Measurements from ENCODE around the gene NAT16. TPM values are rescaled to one million over a fixed set of nuclear protein-coding genes. Genes with fewer than 3 reads are reported as not detected.
"Not testable (repeated sequence)": the region's sequence is repeated elsewhere in the genome, so short reads cannot be mapped to it uniquely, and the experiment has no call there.

NAT16 gene
- total and polyA plus RNA-seq, 7 experiments from 2014 or later: not detected

DNA sequence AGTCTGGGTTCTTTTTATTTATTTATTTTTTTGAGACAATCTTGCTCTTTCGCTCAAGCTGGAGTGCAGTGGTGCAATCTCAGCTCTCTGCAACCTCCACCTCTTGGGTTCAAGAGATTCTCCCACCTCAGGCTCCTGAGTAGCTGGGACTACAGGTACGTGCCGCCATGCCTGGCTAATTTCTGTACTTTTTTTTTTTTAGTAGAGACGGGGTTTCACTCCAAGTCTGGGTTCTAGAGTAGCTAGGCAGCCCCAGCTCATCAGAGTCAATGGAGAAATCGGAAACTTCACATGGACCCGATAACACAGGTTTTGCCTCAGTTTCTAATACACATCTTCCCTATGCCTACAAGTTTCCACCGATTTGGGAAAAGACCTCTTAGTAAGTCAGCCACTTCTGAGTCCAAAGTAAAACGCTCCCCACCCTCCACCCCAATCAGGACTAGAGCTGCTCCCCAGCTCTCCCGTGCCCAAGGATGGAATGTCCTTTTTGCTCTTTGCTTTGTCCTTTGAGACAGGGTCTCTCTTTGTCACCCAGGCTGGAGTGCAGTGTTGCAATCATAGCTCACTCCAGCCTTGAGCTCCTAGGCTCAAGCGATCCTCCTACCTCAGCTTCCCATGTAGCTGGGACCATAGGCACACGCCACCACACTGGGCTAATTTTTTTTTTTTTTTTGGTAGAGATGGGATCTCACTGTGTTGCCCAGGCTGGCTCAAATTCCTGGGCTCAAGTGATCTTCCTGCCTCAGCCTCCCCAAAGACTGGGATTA is 57.0 kb downstream of the NAT16 start:
- H3K27ac ChIP-seq (ENCODE audit: low read depth, low read length): no peak overlapping the region
- H3K36me3 ChIP-seq (ENCODE audit: control insufficient read depth in 2 of 3, insufficient read depth in 3 of 3, low read length in 3 of 3): no peaks in the 10 kb centered on the region
- peaks cover 0 to 2% (median 0%) of the 10 kb centered on the region in 11 donors for H3K9me3 Mint-ChIP-seq
- ChIA-PET POLR2A (no interaction called here), CTCF (interaction anchor here (1.0 to 1.3 kb wide), 3 partner anchors 18 to 21 kb away, joined by 3 to 4 read pairs (median 3); no protein-coding TSS in a partner anchor)
- peaks cover 53 to 68% (median 61%) of the 10 kb centered on the region in 5 donors for H3K27me3 Mint-ChIP-seq
- no peak overlapping the region for H3K4me3 ChIP-seq (ENCODE audit: low read length)
- peaks cover 0 to 3% (median 0%) of the 10 kb centered on the region in 5 donors for H3K36me3 Mint-ChIP-seq
- peaks cover 23 to 50% (median 30%) of the 10 kb centered on the region in 7 donors for H3K4me1 Mint-ChIP-seq
- H3K27me3 ChIP-seq (ENCODE audit: control insufficient read depth in 2 of 2, insufficient read depth in 2 of 2, low read length in 2 of 2): no peaks in the 10 kb centered on the region
- H3K27ac Mint-ChIP-seq: no peak overlapping the region
- DNase-seq (no peak), ATAC-seq (no peak)
- H3K9me3 ChIP-seq (ENCODE audit: control insufficient read depth in 2 of 3, low read length in 3 of 3): no peaks in the 10 kb centered on the region
- peaks cover 6 to 15% of the 10 kb centered on the region in 2 donors for H3K4me1 ChIP-seq (ENCODE audit: control insufficient read depth in 2 of 2, insufficient read depth in 2 of 2, low read length in 2 of 2)
- intact Hi-C loops (cut with micrococcal nuclease): no loop called here
- peak overlapping the region in 1 of 10 donors; percentile 83 for H3K4me3 Mint-ChIP-seq

GRCh38 chr7:101121991-101122932 is 57.8 kb downstream of the NAT16 start:
- H3K27me3 ChIP-seq (ENCODE audit: control insufficient read depth in 2 of 2, insufficient read depth in 2 of 2, low read length in 2 of 2): no peaks in the 10 kb centered on the region
- CTCF ChIA-PET: interaction anchor here (1.0 to 1.3 kb wide), 4 partner anchors 18 to 22 kb away, joined by 3 to 4 read pairs (median 4); no protein-coding TSS in a partner anchor
- no peak overlapping the region for H3K27ac ChIP-seq (ENCODE audit: low read depth, low read length)
- Mint-ChIP-seq H3K9me3 (peaks cover 0 to 2% (median 0%) of the 10 kb centered on the region in 11 donors), H3K36me3 (peaks cover 0 to 3% (median 0%) of the 10 kb centered on the region in 5 donors), H3K4me3 (peak overlapping the region in 6 of 10 donors; percentile 17 to 83 (median 42)), H3K27ac (peak overlapping the region in 2 of 9 donors; percentile 66 to 77), H3K27me3 (peaks cover 48 to 61% (median 58%) of the 10 kb centered on the region in 5 donors), H3K4me1 (peaks cover 21 to 44% (median 27%) of the 10 kb centered on the region in 7 donors)
- intact Hi-C loops (cut with micrococcal nuclease): no loop called here
- no peaks in the 10 kb centered on the region for H3K36me3 ChIP-seq (ENCODE audit: control insufficient read depth in 2 of 3, insufficient read depth in 3 of 3, low read length in 3 of 3)
- no peak for DNase-seq
- POLR2A ChIA-PET: no interaction called here
- no peak overlapping the region for H3K4me3 ChIP-seq (ENCODE audit: low read length)
- peaks cover 6 to 14% of the 10 kb centered on the region in 2 donors for H3K4me1 ChIP-seq (ENCODE audit: control insufficient read depth in 2 of 2, insufficient read depth in 2 of 2, low read length in 2 of 2)
- ATAC-seq: no peak
- no peaks in the 10 kb centered on the region for H3K9me3 ChIP-seq (ENCODE audit: control insufficient read depth in 2 of 3, low read length in 3 of 3)

DNA sequence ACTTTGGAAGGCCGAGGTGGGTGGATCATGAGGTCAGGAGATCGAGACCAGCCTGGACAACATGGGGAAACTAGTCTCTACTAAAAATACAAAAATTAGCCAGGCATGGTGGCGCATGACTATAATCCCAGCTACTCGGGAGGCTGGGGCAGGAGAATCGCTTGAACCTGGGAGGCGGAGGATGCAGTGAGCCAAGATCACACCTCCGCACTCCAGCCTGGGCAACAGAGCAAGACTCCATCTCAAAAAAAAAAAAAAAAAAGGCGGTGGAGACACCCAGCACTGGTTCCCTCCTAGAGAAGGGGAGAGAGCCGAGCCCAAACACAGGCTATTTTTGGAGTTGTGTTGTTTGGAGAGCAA is 58.5 kb downstream of the NAT16 start:
- Mint-ChIP-seq H3K27ac (peak overlapping the region in 1 of 9 donors; percentile 77), H3K27me3 (peaks cover 43 to 55% (median 51%) of the 10 kb centered on the region in 5 donors), H3K4me3 (peak overlapping the region in 2 of 10 donors; percentile 72 to 83), H3K4me1 (peaks cover 15 to 38% (median 20%) of the 10 kb centered on the region in 7 donors)
- H3K4me1 ChIP-seq (ENCODE audit: control insufficient read depth in 2 of 2, insufficient read depth in 2 of 2, low read length in 2 of 2); intact Hi-C loops (cut with micrococcal nuclease); POLR2A ChIA-PET; ATAC-seq; H3K9me3 Mint-ChIP-seq; H3K36me3 ChIP-seq (ENCODE audit: control insufficient read depth in 2 of 3, insufficient read depth in 3 of 3, low read length in 3 of 3); H3K27ac ChIP-seq (ENCODE audit: low read depth, low read length); H3K27me3 ChIP-seq (ENCODE audit: control insufficient read depth in 2 of 2, insufficient read depth in 2 of 2, low read length in 2 of 2); DNase-seq; H3K4me3 ChIP-seq (ENCODE audit: low read length); H3K9me3 ChIP-seq (ENCODE audit: control insufficient read depth in 2 of 3, low read length in 3 of 3); H3K36me3 Mint-ChIP-seq: not testable (repeated sequence)
- CTCF ChIA-PET: interaction anchor here (1.0 kb wide), 1 partner anchor 22 kb away, joined by 4 read pairs; no protein-coding TSS in a partner anchor

Small RNA genes within 50 kb of the gene (microRNA-seq; reads per million reads assigned to microRNA genes)
- gene MIR4653 (ENCODE audit: borderline microRNAs expressed): not detected

Other genes with a start within 250 kb of the NAT16 start
- gene MUC3A, start 230.8 kb downstream of the NAT16 start, total RNA-seq: not detected
- not detected for gene MUC3A, start 230.8 kb downstream of the NAT16 start, polyA plus RNA-seq
- not detected for gene MUC12, start 210.7 kb downstream of the NAT16 start, total RNA-seq
- gene MUC12, start 210.7 kb downstream of the NAT16 start, polyA plus RNA-seq: not detected
- gene MUC17, start 160.2 kb downstream of the NAT16 start, total RNA-seq: not detected
- gene MUC17, start 160.2 kb downstream of the NAT16 start, polyA plus RNA-seq: not detected
- 10 to 100 TPM; 49.6 to 72.3 (median 68.0) TPM for gene TRIM56, start 94.8 kb downstream of the NAT16 start, total RNA-seq
- 10 to 100 TPM in 1 of 2 donors, 1 to 10 TPM in 1; 5.3 to 17.0 TPM for gene TRIM56, start 94.8 kb downstream of the NAT16 start, polyA plus RNA-seq
- gene SERPINE1, start 53.2 kb downstream of the NAT16 start, total RNA-seq: under 1 TPM in 3 of 5 experiments, not detected in 2; 0.08 to 0.56 (median 0.36) TPM
- gene SERPINE1, start 53.2 kb downstream of the NAT16 start, polyA plus RNA-seq: not detected
- gene AP1S1, start 25.8 kb downstream of the NAT16 start, total RNA-seq: 10 to 100 TPM in 1 of 5 experiments, 1 to 10 TPM in 4; 6.2 to 39.4 (median 8.3) TPM
- gene AP1S1, start 25.8 kb downstream of the NAT16 start, polyA plus RNA-seq: 1 to 10 TPM; 3.3 to 6.9 TPM
- gene VGF, start 14.7 kb downstream of the NAT16 start, total RNA-seq: under 1 TPM in 1 of 5 experiments, not detected in 4; 0.19 TPM
- gene VGF, start 14.7 kb downstream of the NAT16 start, polyA plus RNA-seq: not detected
- gene MOGAT3, start 20.7 kb upstream of the NAT16 start, total RNA-seq: not detected
- not detected for gene MOGAT3, start 20.7 kb upstream of the NAT16 start, polyA plus RNA-seq
- gene PLOD3, start 37.3 kb upstream of the NAT16 start, total RNA-seq: 10 to 100 TPM; 18.5 to 88.4 (median 44.2) TPM
- gene PLOD3, start 37.3 kb upstream of the NAT16 start, polyA plus RNA-seq: 10 to 100 TPM; 15.7 to 25.4 TPM
- gene ZNHIT1, start 37.9 kb upstream of the NAT16 start, total RNA-seq: 10 to 100 TPM; 32.1 to 72.1 (median 37.6) TPM
- 10 to 100 TPM; 39.9 to 57.3 TPM for gene ZNHIT1, start 37.9 kb upstream of the NAT16 start, polyA plus RNA-seq
- 10 to 100 TPM; 22.9 to 58.6 (median 27.4) TPM for gene CLDN15, start 57.5 kb upstream of the NAT16 start, total RNA-seq
- gene CLDN15, start 57.5 kb upstream of the NAT16 start, polyA plus RNA-seq: 1 to 10 TPM in 1 of 2 donors, under 1 TPM in 1; 0.51 to 3.3 TPM
- gene FIS1, start 64.8 kb upstream of the NAT16 start, total RNA-seq: 100 to 1,000 TPM in 4 of 5 experiments, 10 to 100 TPM in 1; 79.8 to 121 (median 107) TPM
- 100 to 1,000 TPM; 234 to 253 TPM for gene FIS1, start 64.8 kb upstream of the NAT16 start, polyA plus RNA-seq
- 1 to 10 TPM; 3.7 to 7.4 (median 4.8) TPM for gene IFT22, start 141.5 kb upstream of the NAT16 start, total RNA-seq
- 10 to 100 TPM in 1 of 2 donors, 1 to 10 TPM in 1; 6.7 to 12.3 TPM for gene IFT22, start 141.5 kb upstream of the NAT16 start, polyA plus RNA-seq
- gene COL26A1, start 182.6 kb upstream of the NAT16 start, total RNA-seq: under 1 TPM in 1 of 5 experiments, not detected in 4; 0.24 TPM
- not detected for gene COL26A1, start 182.6 kb upstream of the NAT16 start, polyA plus RNA-seq

Data from naive thymus-derived CD4-positive, alpha-beta T cell (primary cell).